H1 (cell line): ENCODE measurements around the gene MRFAP1L1. TPM values are rescaled to one million over a fixed set of nuclear protein-coding genes. Genes with fewer than 3 reads are reported as not detected.

Experiments used
- HDAC2 ChIP-seq, 2 experiments: fragments of 300-600 bp in 1 of 2; sonication (generic) in 1 of 2; IDR thresholded peaks; 2 replicates each; pipeline ENCODE4 v1.6.1; 2011 to 2012; ENCODE audit warnings: low read depth in 2 of 2, low read length in 2 of 2, mild to moderate bottlenecking in 2 of 2, moderate library complexity in 2 of 2, borderline replicate concordance in 1 of 2, inconsistent platforms in 1 of 2
- JUND ChIP-seq: IDR thresholded peaks from 2 replicates; pipeline ENCODE4 v1.6.1; 2011; ENCODE audit warnings: mild to moderate bottlenecking, improper control_type of control experiment, low read length
- POLR2AphosphoS5 ChIP-seq: IDR thresholded peaks from 2 replicates; pipeline ENCODE4 v1.6.1; 2011; ENCODE audit warnings: low read depth, low read length
- RXRA ChIP-seq: IDR thresholded peaks from 2 replicates; pipeline ENCODE4 v1.6.1; 2011; ENCODE audit warnings: low read depth, mild to moderate bottlenecking, low read length, moderate library complexity; ENCODE audit not compliant: insufficient read depth
- SAP30 ChIP-seq: fragments of 300-600 bp; sonication (generic); IDR thresholded peaks from 2 replicates; pipeline ENCODE4 v1.7.1; 2012; ENCODE audit warnings: low read length, moderate library complexity, mild to moderate bottlenecking, inconsistent platforms; ENCODE audit not compliant: insufficient read depth, insufficient replicate concordance
- TEAD4 ChIP-seq: IDR thresholded peaks from 2 replicates; pipeline ENCODE4 v1.6.1; 2012; ENCODE audit warnings: low read depth, low read length, inconsistent platforms, mixed read lengths
- polyA plus RNA-seq, 7 experiments: library from polyadenylated mRNA; depleted of rRNA in 3 of 7; stranded (reverse) in 5 of 7; unstranded in 2 of 7; fragments of >200 nt in 5 of 7; fragments of 200-250 nt in 2 of 7; gene quantifications; 1 replicate in 5 of 7; 2 replicates in 1 of 7; 4 replicates in 1 of 7; pipeline versions ENCODE4 v1.2.1 to v1.2.3, GENCODE V29; 2011 to 2013; ENCODE audit warnings: missing spikeins in 2 of 7, mixed read lengths in 2 of 7
- total RNA-seq: library from RNA; stranded (reverse); fragmentation: NEBNext Ultra II Directional; extraction: Animal tissue kit (Norgen Biotek cat#: 25700); gene quantifications from 2 replicates; pipeline ENCODE4 v1.2.1, GENCODE V29; 2021
- TF ChIP-seq, protein P1 (sequence below): IDR thresholded peaks from 2 replicates; pipeline ENCODE4 v1.6.1; 2011; ENCODE audit warnings: low read length, improper control_type of control experiment
- TF ChIP-seq, protein P2 (sequence below): fragments of 300-600 bp; sonication (generic); IDR thresholded peaks from 2 replicates; pipeline ENCODE4 v1.7.1; 2012; ENCODE audit warnings: low read length, moderate library complexity, mild to moderate bottlenecking, inconsistent platforms; ENCODE audit not compliant: insufficient replicate concordance

Gene MRFAP1L1
- total and polyA plus RNA-seq, 2 of the 8 experiments (the other 6 are each of a cell fraction or from before 2014, with no cell fraction given), result 26.8 to 54.3 TPM

DNA sequence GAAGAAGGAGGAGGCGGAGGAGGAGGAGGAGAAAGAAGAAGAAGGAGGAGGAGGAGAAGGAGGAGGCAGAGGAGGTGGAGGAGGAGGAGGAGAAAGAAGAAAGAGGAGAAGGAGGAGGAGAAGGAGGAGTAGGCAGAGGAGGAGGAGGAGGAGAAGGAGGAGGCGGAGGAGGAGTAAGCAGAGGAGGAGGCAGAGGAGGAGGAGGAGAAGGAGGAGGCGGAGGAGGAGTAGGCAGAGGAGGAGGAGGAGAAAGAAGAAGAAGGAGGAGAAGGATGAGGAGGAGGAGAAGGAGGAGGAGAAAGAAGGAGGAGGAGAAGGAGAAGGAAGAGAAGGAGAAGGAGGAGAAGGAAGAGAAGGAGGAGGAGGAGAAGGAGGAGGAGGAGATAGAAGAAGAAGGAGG lies 49.2 kb downstream of the MRFAP1L1 start (continued):
- TF ChIP-seq, protein P1, sequence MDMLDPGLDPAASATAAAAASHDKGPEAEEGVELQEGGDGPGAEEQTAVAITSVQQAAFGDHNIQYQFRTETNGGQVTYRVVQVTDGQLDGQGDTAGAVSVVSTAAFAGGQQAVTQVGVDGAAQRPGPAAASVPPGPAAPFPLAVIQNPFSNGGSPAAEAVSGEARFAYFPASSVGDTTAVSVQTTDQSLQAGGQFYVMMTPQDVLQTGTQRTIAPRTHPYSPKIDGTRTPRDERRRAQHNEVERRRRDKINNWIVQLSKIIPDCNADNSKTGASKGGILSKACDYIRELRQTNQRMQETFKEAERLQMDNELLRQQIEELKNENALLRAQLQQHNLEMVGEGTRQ, result no peak
- no peak for TF ChIP-seq SAP30
- TF ChIP-seq POLR2AphosphoS5, result no peak
- no peak for TF ChIP-seq TEAD4
- no peak for TF ChIP-seq HDAC2 (IDR thresholded peaks at IDR 0.05; ENCODE audit: borderline replicate concordance in 1 of 2, low read depth in 2 of 2, low read length in 2 of 2)
- TF ChIP-seq, protein P2, sequence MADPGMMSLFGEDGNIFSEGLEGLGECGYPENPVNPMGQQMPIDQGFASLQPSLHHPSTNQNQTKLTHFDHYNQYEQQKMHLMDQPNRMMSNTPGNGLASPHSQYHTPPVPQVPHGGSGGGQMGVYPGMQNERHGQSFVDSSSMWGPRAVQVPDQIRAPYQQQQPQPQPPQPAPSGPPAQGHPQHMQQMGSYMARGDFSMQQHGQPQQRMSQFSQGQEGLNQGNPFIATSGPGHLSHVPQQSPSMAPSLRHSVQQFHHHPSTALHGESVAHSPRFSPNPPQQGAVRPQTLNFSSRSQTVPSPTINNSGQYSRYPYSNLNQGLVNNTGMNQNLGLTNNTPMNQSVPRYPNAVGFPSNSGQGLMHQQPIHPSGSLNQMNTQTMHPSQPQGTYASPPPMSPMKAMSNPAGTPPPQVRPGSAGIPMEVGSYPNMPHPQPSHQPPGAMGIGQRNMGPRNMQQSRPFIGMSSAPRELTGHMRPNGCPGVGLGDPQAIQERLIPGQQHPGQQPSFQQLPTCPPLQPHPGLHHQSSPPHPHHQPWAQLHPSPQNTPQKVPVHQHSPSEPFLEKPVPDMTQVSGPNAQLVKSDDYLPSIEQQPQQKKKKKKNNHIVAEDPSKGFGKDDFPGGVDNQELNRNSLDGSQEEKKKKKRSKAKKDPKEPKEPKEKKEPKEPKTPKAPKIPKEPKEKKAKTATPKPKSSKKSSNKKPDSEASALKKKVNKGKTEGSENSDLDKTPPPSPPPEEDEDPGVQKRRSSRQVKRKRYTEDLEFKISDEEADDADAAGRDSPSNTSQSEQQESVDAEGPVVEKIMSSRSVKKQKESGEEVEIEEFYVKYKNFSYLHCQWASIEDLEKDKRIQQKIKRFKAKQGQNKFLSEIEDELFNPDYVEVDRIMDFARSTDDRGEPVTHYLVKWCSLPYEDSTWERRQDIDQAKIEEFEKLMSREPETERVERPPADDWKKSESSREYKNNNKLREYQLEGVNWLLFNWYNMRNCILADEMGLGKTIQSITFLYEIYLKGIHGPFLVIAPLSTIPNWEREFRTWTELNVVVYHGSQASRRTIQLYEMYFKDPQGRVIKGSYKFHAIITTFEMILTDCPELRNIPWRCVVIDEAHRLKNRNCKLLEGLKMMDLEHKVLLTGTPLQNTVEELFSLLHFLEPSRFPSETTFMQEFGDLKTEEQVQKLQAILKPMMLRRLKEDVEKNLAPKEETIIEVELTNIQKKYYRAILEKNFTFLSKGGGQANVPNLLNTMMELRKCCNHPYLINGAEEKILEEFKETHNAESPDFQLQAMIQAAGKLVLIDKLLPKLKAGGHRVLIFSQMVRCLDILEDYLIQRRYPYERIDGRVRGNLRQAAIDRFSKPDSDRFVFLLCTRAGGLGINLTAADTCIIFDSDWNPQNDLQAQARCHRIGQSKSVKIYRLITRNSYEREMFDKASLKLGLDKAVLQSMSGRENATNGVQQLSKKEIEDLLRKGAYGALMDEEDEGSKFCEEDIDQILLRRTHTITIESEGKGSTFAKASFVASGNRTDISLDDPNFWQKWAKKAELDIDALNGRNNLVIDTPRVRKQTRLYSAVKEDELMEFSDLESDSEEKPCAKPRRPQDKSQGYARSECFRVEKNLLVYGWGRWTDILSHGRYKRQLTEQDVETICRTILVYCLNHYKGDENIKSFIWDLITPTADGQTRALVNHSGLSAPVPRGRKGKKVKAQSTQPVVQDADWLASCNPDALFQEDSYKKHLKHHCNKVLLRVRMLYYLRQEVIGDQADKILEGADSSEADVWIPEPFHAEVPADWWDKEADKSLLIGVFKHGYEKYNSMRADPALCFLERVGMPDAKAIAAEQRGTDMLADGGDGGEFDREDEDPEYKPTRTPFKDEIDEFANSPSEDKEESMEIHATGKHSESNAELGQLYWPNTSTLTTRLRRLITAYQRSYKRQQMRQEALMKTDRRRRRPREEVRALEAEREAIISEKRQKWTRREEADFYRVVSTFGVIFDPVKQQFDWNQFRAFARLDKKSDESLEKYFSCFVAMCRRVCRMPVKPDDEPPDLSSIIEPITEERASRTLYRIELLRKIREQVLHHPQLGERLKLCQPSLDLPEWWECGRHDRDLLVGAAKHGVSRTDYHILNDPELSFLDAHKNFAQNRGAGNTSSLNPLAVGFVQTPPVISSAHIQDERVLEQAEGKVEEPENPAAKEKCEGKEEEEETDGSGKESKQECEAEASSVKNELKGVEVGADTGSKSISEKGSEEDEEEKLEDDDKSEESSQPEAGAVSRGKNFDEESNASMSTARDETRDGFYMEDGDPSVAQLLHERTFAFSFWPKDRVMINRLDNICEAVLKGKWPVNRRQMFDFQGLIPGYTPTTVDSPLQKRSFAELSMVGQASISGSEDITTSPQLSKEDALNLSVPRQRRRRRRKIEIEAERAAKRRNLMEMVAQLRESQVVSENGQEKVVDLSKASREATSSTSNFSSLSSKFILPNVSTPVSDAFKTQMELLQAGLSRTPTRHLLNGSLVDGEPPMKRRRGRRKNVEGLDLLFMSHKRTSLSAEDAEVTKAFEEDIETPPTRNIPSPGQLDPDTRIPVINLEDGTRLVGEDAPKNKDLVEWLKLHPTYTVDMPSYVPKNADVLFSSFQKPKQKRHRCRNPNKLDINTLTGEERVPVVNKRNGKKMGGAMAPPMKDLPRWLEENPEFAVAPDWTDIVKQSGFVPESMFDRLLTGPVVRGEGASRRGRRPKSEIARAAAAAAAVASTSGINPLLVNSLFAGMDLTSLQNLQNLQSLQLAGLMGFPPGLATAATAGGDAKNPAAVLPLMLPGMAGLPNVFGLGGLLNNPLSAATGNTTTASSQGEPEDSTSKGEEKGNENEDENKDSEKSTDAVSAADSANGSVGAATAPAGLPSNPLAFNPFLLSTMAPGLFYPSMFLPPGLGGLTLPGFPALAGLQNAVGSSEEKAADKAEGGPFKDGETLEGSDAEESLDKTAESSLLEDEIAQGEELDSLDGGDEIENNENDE, result no peak
- no peak for TF ChIP-seq RXRA
- no peak for TF ChIP-seq JUND
- TF ChIP-seq, all 59 proteins: peak for 0
